Subcutaneous adipose tissue (tissue), 4 donors: ENCODE results near the gene FAM50B. TPM values are rescaled to one million over a fixed set of nuclear protein-coding genes. Genes with fewer than 3 reads are reported as not detected.

ENCODE experiments used
- total RNA-seq, 4 donors: library from RNA; depleted of rRNA; stranded (reverse); fragments of >200 nt; gene quantifications; one replicate each; pipeline ENCODE4 v1.1.0, GENCODE V29; 2016
- TF ChIP-seq, protein P1 (sequence below): fragments of 450-650 bp; IDR thresholded peaks from one replicate; pipeline ENCODE4 v1.5.1; 2016; ENCODE audit warnings: low read depth, mild to moderate bottlenecking, control low read depth, antibody characterized with exemption, moderate library complexity

The FAM50B gene
- total RNA-seq, 4 donors from 2014 or later = 4.7 to 18.3 (median 8.3) TPM

DNA sequence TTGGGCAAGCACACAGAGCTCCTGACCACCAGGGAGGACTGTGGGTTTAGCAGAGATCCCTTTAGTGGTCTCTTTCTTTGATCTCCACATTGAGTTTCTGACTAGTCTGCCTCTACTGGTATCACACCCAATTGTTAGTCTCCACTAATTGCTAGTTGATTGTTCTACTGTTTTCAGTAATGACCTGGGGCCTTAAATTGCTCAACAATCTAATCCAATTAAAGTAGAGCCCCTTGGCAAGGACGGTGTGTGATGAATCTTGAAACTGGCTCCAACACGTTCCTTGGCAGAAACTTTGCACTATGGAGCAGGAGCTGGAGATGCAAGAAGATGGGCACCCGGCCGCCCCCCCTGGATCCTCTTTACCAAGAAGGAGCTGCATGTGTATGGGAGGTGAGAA lies 12.3 kb downstream of the FAM50B start:
- TF ChIP-seq, protein P1, sequence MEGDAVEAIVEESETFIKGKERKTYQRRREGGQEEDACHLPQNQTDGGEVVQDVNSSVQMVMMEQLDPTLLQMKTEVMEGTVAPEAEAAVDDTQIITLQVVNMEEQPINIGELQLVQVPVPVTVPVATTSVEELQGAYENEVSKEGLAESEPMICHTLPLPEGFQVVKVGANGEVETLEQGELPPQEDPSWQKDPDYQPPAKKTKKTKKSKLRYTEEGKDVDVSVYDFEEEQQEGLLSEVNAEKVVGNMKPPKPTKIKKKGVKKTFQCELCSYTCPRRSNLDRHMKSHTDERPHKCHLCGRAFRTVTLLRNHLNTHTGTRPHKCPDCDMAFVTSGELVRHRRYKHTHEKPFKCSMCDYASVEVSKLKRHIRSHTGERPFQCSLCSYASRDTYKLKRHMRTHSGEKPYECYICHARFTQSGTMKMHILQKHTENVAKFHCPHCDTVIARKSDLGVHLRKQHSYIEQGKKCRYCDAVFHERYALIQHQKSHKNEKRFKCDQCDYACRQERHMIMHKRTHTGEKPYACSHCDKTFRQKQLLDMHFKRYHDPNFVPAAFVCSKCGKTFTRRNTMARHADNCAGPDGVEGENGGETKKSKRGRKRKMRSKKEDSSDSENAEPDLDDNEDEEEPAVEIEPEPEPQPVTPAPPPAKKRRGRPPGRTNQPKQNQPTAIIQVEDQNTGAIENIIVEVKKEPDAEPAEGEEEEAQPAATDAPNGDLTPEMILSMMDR = no peak

DNA sequence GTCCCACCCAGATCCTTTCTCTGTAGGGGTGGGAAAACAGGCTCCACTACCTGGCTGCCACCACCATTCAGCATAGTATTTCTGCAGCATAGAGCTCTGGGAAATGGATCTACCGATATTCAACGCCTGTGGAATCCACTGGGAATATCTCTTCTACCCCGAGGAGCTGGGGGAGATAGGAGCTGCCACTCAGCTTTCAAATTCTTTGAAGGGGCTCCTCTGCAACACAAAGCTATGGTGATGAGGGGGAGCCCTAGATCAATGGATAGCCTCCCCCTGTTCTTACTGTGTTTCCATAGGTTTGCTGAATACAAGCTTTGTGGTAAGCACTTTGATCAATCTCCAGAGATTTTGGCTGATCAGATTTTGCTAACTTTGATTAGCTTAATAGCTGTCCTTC lies 12.9 kb downstream of the FAM50B start:
- TF ChIP-seq, protein P1 = no peak

DNA sequence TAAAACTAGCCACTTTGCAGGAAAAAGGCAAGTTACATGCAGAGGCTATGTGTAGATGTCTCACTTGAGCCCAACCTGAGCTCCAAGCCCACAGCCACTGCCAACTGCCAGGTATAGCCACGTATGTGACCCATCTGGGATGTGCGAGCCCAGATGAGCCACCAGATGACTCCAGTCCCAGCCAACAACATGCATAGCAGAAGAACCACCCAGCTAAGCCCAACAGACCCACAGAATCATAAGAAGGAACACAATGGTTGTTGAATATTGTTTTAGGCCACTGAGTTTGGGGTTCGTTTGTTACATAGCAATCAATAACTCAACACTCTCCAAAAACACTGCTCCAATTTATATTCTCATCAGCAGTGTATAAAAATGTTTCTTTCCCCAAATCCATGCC lies 16.3 kb downstream of the FAM50B start:
- TF ChIP-seq, protein P1 = no peak

DNA sequence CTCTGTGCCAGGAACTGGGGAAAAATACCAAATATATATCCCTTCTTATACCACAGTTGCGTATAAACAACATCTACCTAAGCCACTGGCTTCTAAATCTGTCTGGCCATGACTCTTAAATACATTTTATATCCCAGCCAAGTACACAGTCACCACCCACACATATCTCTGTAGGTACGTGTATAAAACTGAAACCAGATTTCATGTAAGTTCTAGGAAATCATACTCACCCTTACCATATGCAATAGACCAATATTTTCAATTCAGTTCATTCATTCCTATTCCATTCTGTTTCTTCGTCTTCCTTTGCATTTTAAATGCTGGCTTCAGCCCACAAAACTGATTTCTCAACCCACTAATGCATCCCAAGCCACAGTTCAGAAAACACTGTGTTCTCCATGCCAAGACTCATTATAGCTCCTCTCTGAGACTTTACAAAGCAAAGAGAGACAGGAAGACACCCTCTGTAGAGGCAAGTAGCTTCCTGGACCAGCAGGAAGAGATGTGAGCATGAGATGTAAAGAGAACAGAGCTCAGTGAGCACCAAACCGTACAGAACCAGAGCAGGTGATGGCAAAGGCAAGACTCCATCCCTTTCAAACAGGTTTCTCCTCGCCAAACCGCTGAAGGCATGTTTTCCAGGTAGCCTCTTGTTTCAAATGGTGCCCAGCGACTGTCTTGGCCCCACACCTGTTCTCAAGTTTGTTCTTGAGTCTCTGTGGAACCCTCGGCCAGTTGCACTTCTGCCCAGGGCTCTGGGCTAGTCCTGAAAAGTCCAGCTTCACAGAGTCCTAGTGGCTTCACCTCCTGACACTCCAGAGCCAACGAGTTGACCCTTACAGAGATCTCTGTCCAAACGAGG lies 18.7 kb downstream of the FAM50B start:
- TF ChIP-seq, protein P1 = no peak

DNA sequence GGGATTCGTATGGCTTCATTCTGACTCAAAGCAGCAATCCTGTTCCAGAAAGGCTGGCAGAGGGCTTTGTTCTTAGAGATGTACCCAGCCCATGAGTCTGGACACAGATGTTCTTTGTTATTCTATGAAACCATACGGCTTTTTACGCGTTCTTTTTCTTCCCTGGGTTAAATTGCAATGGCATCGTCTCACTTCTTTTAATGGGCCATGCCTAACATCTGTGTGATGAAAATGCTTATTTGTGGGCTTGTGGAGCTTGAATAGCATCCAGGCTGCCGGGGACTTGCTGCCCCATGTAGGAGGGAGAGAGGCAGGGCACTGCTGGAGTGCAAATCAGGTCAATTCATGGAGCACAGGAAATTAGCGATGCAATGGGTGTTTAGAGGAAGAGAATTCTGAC lies 19.4 kb downstream of the FAM50B start:
- TF ChIP-seq, protein P1 = no peak

DNA sequence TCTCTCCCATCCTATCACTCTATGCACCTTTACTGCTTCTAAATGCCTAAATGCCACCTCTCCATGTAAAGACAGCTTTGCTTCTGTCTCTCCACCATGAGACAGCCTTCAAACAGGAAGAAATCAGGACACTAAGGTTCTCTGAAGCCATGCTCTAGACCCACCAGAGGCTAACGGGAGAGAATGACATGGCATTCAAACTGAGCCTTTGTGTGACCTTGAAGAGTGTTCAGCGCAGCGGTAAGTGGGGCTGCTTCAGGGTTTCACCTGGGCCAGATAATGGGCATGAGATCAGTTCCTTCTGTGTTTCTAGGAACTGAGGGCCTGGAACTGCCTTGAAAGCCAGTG lies 20.1 kb downstream of the FAM50B start:
- TF ChIP-seq, protein P1 = no peak

DNA sequence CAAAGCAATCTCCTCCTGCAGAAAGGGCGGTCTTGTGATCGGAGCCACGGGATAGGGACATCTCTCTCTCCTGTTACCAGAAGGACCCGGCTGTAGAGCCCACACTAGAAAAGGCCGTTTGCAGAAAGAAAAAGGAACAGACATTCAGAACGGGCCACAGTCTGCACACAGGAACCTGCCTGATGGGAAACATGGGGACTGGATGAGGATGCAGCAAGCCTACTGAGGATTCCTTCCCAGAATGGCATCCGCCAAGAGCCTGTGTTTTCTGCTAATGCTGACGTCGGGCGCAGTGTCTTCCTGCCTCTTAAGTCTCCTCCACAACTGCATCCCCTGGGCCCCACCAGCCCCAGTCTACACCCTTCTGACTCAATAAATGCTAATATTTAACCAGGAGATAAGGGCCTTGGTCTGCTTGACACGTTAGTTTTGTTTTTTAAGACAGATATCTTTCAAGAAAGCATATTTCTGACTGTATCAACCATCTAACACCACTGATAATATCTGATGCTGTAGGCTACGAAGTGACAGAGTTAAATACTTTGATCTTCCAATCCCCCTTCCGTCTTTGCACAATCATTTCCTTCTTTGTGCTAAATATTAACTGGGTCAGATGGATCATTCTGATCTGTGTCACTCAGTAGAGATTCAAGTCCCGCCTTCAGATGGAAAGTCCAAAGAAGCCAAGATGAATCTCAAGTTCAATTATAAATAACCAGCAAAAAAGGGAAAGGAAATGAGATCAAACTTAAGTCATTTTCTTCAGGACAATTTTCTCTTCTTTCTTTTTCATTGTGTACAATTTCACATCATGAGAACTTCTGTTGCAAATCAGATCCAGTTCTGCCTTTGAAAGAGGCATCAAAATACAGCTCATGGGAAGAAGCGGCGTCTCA lies 20.7 kb downstream of the FAM50B start:
- TF ChIP-seq, protein P1 = no peak
